GM18907 (cell line): Measurements from ENCODE around the gene AMMECR1.
"Not testable (repeated sequence)": the region's sequence is repeated elsewhere in the genome, so short reads cannot be mapped to it uniquely, and the experiment has no call there.

Experiments
- ATAC-seq: cut with Tn5 transposase; IDR thresholded peaks from one replicate; pipeline ENCODE4 v1.9.1; 2021; ENCODE audit warnings: mild to moderate bottlenecking, moderate library complexity; ENCODE audit not compliant: unreplicated experiment

The AMMECR1 gene

DNA sequence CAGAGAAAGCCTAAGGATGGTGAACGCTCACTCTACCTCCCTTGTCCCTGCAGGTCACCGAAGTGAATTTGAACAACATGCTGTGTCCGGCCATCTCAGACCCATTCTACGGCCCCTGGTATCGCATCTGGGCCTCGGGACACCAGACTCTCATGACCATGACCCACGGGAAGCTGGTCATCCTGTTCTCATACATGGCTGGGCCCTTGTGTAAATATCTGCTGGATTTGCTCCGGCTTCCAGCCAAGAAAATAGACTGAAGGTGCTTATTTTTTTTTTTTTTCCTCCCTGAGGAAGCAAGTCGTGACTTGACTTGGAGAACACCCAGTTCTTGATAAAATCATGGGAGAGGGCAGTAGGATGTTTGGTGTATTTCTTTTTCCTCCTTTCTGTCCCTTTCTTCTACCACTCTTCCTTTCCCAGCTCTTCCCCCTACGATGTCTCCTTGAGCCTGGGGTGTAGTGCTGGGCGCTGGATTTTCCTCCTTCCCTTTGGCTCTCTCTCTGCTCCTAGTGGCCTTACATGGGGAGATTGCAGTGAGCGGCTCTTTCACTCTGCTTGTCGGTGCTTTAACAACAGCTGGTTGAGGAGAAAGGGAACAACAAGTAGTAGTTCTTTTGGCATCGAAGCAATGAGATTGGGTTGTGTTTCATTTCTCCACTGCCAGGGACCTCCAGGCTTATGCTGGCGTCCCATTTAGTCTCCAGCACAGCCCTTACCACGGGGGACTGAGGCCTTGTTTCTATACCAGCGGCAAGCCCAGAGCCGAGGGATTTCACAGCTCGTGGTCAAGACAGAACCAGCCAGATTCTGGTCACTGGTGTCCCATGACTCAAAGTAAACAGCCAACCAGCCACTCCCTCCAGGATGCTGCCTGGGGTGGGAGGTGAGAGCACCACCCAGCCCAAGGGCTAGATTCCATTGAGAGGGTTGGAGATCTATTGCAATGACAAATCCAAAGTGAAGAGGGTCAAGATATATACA, 144.4 kb downstream of the AMMECR1 start:
- no peak for ATAC-seq

DNA sequence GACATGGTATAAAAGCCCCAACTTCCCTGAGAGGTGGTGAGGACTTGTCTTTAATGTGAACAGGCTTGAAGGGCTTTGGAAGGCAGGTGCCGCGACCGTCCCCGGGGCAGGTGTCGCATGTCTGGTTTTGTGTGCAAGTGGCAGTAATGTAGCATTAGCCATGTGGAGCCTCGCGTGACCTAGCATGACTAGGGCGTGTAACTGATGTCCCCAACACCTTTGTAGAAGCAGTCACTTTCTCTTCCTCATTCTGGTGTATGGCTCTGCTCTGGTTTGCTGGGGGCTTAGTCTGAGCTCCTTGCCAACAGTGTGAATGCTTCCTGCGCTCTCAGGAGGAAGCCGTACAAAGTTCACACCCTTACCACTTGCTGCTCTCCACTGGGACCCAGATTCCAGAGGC, 145.7 kb downstream of the AMMECR1 start:
- peak; percentile 99 for ATAC-seq

DNA sequence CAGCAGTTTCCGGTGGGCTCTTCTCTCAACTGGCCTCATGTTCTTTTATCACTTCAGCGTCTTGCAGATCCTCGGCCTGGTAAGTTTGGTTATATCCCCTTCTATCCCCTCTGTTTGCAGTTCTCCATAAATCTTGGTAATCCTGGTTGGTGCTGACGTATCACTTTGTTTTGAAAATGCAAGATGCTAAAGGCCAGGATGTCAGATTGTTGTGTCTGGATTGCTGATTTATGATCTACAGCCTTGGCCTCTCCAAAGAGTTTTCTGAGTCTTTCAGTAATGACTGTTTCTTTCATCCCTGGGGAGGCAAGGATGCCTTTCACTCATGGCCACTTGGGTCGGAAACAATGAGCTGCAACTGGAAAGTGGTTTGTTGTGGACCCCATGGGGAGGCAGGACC, 146.4 kb downstream of the AMMECR1 start:
- ATAC-seq = no peak

DNA sequence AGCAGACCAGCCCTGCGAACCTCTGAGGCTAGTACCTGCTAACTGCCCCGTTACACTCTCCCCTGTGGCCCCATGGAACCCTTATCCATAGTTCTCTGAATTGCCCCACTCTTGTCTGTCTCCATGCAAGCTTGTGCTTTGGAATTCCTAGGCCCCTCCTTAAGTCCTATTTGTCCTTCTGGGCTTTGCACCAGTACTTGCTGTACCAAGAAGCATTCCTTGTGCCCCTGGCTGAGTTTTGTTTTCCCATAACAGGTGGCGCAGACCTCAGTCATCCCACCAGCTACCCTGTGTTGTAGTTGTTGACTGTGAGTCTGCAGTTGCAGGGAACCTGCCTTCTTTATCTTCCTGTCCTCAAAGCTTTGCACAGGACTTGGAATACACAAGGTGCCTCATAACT, 147.9 kb downstream of the AMMECR1 start:
- ATAC-seq = no peak

GRCh38 chrX:110168585-110168984, 149.3 kb downstream of the AMMECR1 start:
- no peak for ATAC-seq

GRCh38 chrX:110167952-110168451, 149.9 kb downstream of the AMMECR1 start:
- no peak for ATAC-seq

DNA sequence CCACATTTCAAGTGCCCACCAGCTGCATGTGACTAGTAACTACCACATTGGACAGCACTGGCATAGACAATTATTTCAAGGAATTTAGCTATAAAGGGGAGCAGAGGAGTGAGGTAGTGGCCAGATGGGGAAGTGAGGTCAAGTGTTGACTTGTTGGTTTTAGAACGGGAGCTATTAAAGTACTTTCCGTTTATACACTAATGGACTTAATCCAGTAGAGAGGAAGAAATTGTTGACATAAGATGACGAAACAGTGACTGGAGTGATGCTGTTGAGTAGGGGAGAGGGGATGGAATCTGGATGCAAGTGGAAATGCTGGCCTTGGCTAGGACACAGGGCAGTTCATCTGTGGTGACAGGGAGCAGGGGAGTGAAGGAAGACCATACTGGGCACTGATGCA, 154.4 kb downstream of the AMMECR1 start:
- ATAC-seq = no peak

- no peak for ATAC-seq
Measured at GRCh38 chrX:110162867-110163266, 155.0 kb downstream of the AMMECR1 start.

GRCh38 chrX:110162131-110162530, 155.8 kb downstream of the AMMECR1 start:
- ATAC-seq = no peak

DNA sequence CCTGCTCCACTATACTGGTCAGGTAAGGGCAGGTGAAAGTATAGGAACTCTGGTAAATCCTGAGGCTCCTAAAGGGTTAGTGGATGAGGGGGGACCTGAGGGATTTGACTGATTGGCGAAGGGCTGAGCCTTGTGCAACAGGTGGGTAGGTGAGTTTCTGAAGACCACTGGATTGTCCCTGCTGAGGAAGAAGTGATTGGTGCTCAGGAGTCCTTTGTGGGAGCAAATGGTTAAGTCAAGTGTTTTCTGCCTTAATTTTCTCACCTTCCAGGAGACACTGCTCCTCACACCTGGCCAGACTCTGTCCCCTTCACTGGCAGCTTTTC, 156.6 kb downstream of the AMMECR1 start:
- ATAC-seq = no peak

GRCh38 chrX:110159865-110160264, 158.0 kb downstream of the AMMECR1 start:
- no peak for ATAC-seq

GRCh38 chrX:110159235-110159634, 158.7 kb downstream of the AMMECR1 start:
- no peak for ATAC-seq

DNA sequence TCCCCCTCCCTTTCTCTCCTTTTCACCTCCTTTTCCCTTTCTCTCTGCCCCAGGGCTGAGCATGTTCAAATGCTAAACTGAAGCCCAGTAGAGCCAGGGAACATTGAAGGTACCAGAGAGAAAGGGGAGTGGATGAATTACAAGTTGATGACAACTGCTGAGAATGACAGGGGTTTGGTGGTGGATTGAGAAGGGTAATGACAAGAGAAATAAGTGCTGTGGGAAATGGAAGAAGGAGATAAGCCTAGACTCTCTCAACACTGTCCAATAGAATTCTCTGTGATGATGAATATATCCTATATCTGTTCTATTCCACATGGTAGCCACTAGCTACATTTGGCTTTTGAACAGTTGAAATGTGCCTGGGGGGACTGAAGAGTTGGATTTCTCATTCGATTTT, 160.4 kb downstream of the AMMECR1 start:
- no peak for ATAC-seq

- no peak for ATAC-seq
Measured at GRCh38 chrX:110156167-110156754, 161.6 kb downstream of the AMMECR1 start.

GRCh38 chrX:110155759-110156158, 162.1 kb downstream of the AMMECR1 start:
- ATAC-seq = no peak

GRCh38 chrX:110154328-110154727, 163.6 kb downstream of the AMMECR1 start:
- ATAC-seq = not testable (repeated sequence)

DNA sequence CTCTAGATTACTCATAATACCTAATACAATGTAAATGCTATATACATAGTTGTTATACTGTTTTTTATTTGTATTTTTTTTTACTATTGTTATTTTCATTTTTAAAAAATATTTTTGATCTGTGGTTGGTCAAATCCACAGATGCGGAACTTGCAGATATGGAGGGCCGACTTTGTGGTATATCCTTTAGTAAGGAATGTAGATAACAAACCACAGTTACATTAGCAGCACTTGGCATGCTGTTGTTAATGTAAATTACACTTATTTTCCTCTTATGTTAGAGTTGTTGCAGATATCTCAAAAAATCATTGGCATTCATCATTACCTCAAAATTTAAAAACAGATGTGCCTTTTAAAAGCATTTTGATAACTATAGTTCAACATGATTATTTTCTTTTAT, 164.0 kb downstream of the AMMECR1 start:
- no peak for ATAC-seq

DNA sequence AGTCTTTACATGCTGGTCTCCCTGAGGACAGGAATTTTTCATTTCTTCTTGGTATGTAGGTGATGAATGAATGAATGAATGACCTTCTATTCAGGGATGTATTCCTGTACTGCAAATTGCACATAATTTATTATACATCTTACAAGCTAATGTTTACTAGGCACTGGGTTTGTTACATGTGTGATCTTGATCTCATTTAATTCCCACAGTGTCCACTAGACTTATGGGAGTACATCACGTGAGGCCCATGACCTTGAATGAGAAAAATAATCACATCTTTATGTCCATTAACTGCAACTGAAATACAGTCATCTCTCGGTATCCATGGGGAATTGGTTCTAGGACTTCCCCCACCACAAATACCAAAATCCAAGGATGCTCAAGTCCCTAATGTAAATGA, 164.6 kb downstream of the AMMECR1 start:
- no peak for ATAC-seq

GRCh38 chrX:110146521-110146920, 171.4 kb downstream of the AMMECR1 start:
- peak; percentile 77 for ATAC-seq

DNA sequence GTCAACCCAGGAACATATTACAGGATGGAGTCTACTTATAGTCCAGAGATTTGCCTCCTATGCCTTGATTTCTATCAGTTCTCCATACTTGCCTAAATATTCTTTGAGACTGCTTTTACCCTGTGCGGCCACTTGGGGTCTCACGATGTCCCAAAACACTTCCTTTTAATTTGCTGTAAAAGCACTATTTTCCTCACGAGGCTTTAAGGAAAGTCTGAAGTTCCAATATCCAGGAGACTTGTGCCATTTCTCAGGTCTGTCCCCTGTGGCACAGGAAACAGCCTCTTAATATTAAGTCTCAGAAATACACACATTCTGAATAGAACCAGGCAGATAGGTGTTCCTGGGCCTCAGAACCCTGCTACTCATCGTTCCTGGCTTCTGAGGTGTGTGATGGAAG, 172.0 kb downstream of the AMMECR1 start:
- ATAC-seq = peak; percentile 63

DNA sequence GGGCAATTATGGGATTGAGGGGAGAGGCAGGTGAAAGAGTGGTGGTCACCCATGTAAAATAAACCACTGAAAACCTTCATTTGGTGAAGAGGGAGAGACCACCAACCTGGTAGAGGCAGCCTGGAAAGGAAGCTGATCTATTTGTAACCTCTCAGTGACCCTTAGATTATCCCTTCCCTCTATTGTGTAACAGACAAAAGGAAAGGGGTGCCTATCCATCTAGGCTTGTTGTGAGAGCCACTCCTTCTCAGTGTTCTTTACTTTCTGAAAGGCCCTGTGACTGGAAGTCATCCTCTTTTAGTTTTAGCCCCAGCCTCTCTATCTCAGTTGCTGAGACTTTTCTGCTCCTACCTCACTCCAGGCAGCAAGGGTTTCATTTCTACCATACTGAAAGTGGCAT, 172.6 kb downstream of the AMMECR1 start:
- ATAC-seq = no peak
